ENCODE results near the gene SDHC. TPM values are rescaled to one million over a fixed set of nuclear protein-coding genes. Genes with fewer than 3 reads are reported as not detected.
"Not testable (repeated sequence)": the region's sequence is repeated elsewhere in the genome, so short reads cannot be mapped to it uniquely, and the experiment has no call there.

SDHC gene
- polyA plus RNA-seq, 4 donors, result 265 to 291 (median 279) TPM

GRCh38 chr1:161309868-161310267 is 4.3 kb upstream of the SDHC start, which contains the start of gene MPZ:
MPZ (minus strand) TSS chr1:161309968; CDS start chr1:161309905, 63 bp downstream.
- no peak for DNase-seq (ENCODE audit: low read depth in 4 of 4, low spot score in 3 of 4)

GRCh38 chr1:161311595-161312181 is 2.5 kb upstream of the SDHC start:
- no peak for DNase-seq (ENCODE audit: low read depth in 4 of 4, low spot score in 3 of 4)

- DNase-seq (ENCODE audit: low read depth in 4 of 4, low spot score in 3 of 4), result no peak
Measured at GRCh38 chr1:161313554-161314200, 504 bp upstream of the SDHC start.

GRCh38 chr1:161315841-161316674 is 1.9 kb downstream of the SDHC start:
- not testable (repeated sequence) for DNase-seq (ENCODE audit: low read depth in 4 of 4, low spot score in 3 of 4)

DNA sequence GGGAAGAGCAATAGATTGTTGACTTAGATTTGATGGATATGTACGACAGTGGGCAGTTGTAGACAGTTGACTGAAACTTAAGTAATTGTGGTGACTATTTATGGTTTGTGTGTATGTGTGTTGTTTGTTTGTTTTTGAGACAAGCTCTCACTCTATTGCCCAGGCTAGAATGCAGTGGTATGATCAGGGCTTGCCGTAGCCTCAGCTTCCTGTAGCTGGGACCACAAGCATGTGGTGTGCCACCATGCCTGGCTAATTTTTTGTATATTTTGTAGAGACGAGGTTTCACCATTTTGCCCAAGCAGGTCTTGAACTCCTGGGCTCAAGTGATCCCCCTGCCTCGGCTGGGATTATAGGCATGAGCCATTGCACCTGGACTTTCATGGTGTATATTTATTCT is 9.8 kb downstream of the SDHC start:
- no peak for DNase-seq (ENCODE audit: low read depth in 4 of 4, low spot score in 3 of 4)

- no peak for DNase-seq (ENCODE audit: low read depth in 4 of 4, low spot score in 3 of 4)
Measured at GRCh38 chr1:161330346-161330745, 16.2 kb downstream of the SDHC start.

DNA sequence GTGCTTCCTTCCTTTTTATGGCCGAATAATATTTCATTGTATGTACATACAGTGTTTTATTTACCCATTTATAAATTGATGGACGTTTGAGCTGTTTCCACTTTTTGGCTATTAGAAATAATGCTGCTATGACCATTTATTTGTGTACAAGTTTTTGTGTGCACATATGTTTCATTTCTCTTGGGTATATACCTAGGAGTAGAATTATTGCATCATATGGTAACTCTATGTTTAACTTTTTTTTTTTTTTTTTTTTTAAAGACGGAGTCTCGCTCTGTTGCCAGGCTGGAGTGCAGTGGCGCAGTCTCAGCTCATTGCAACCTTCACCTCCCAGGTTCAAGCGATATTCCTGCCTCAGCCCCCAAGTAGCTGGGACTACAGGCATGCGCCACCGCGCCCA is 19.0 kb downstream of the SDHC start:
- DNase-seq (ENCODE audit: low read depth in 4 of 4, low spot score in 3 of 4), result no peak

GRCh38 chr1:161335796-161336195 is 21.6 kb downstream of the SDHC start:
- no peak for DNase-seq (ENCODE audit: low read depth in 4 of 4, low spot score in 3 of 4)

GRCh38 chr1:161342177-161342576 is 28.0 kb downstream of the SDHC start:
- DNase-seq (ENCODE audit: low read depth in 4 of 4, low spot score in 3 of 4), result no peak

GRCh38 chr1:161342821-161343220 is 28.6 kb downstream of the SDHC start:
- DNase-seq (ENCODE audit: low read depth in 4 of 4, low spot score in 3 of 4), result no peak

DNA sequence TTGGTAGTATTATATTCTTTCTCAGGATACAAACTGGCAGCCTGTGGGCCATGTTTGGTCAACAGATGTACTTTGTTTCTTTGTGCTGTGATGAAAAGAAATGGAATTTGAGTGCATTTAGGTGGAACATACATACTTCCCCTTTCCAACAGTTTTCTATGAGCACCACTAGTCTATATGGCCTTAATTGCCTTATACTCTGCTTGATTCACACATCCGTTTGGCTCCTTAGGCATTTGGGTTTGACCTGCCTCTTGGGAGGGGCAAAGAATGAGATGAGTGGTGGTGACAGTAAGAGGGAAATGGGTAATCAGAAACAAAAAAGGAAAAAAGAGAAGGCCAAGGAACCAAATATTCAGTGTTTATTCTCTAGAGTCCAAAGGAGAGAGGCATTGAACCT is 36.5 kb downstream of the SDHC start:
- no peak for DNase-seq (ENCODE audit: low read depth in 4 of 4, low spot score in 3 of 4)

GRCh38 chr1:161351482-161351881 is 37.3 kb downstream of the SDHC start:
- no peak for DNase-seq (ENCODE audit: low read depth in 4 of 4, low spot score in 3 of 4)

GRCh38 chr1:161357073-161357472 is 42.9 kb downstream of the SDHC start:
- DNase-seq (ENCODE audit: low read depth in 4 of 4, low spot score in 3 of 4), result no peak

GRCh38 chr1:161359291-161359690 is 45.1 kb downstream of the SDHC start:
- no peak for DNase-seq (ENCODE audit: low read depth in 4 of 4, low spot score in 3 of 4)

GRCh38 chr1:161364332-161364731 is 50.2 kb downstream of the SDHC start:
- no peak for DNase-seq (ENCODE audit: low read depth in 4 of 4, low spot score in 3 of 4)

DNA sequence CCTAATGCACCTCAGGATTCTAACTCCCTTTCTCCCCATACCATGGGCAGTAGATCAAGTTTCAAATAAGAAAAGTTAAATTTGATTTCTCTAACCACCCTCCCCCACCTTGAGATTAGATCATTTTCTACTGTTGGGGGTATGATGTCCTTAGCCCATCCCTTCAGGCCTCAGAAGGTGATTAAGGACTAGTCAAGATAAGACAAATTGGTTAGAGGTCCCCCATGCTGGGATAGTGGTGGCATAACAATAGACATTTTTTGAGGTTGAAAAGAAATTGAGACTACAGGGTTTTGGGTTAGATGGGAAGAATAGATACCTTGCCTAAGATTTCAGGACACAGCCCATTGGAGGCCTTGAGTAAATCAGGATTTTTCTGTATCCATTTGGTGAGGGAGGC is 51.0 kb downstream of the SDHC start:
- DNase-seq (ENCODE audit: low read depth in 4 of 4, low spot score in 3 of 4), result no peak

- DNase-seq (ENCODE audit: low read depth in 4 of 4, low spot score in 3 of 4), result peak in 3 of 4 donors; percentile 33 to 57 (median 49)
Measured at GRCh38 chr1:161367684-161368400, 53.7 kb downstream of the SDHC start, which contains the start of gene CFAP126. CFAP126 (minus strand) TSS chr1:161367876; CDS start chr1:161367868, 8 bp downstream.

GRCh38 chr1:161373442-161373841 is 59.3 kb downstream of the SDHC start:
- no peak for DNase-seq (ENCODE audit: low read depth in 4 of 4, low spot score in 3 of 4)

DNA sequence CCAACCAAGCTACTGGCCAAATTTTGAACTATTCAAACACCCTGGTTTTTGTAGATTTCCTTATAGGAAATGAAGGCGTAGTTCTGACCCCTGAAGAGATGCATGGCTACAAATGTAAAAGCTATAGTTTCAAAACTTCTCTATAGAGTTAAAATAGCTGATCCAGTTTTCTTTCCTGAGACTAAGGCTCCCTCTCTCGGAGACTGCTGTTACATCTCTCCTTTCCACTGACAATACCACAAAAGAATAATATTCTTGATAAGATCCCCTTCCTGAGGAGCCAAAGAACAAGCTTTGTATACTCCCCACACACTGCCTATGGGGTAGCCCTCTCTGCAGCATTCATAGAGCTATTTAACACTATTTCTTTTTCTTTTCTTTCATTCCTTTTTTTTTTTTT is 60.2 kb downstream of the SDHC start:
- no peak for DNase-seq (ENCODE audit: low read depth in 4 of 4, low spot score in 3 of 4)

- no peak for DNase-seq (ENCODE audit: low read depth in 4 of 4, low spot score in 3 of 4)
Measured at GRCh38 chr1:161378014-161378413, 63.8 kb downstream of the SDHC start.

DNA sequence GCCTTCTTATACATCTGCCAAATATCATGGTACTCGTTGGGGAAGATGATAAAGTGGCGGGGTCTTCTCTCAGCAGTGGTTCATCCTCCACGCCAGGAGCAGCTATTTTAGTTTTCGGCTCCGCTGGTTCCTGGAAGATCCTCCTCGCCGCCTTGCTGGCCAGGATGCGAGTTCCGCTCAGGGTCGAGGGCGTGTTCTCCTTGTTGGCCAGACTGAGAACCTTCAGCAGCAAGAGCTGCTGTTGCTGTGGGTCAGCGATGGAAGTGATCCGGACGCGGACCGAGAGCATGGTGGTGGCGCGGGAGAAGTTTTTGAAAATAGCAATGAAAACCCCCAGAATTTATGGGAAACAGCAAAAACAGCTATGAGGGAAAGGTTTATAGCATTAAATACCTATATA is 64.9 kb downstream of the SDHC start:
- DNase-seq (ENCODE audit: low read depth in 4 of 4, low spot score in 3 of 4), result no peak
